Measurements from ENCODE around the gene GREB1L.

GREB1L gene

DNA sequence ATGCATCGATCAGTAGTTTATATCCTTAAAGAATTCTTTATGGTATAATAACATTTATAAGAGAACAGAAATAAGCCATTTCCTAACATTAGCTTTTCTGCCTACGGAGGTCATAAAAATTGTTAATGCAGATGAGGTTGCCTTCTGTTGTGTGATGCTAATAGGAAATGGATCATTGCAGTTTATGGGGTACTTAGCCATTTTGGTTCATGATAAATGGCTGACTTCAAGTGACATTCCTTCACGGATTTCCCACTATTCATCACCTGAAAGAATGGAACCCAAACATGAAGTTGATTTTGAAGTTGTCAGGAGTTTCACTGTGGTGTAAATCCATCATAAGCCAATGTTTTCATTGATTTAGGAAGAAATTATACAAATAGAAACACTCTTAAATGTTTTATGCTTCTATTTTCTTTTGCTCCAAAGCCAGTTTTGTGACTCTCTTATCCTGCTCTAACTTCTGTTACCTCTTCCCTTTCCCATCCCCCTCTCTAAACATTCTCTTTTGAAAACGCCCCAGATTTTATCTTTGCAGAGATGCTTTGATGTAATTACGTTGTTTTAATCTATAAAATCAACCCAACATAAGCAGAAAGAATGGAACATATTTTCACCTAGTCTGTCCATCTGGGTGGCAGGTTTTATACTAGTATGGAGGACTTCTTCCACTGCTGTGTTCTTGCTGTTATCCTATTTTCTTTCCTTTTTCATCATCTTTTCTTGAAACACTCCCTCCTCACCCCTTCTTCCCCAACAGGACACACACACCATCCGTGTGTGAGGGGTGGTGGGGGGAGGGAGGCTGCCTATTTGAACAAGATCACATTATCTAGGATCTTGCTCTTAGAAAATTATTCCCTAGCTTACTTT lies 58.2 kb downstream of the GREB1L start:
- no peak for TF ChIP-seq POLR2AphosphoS5 (IDR thresholded peaks at IDR 0.05; ENCODE audit: low read depth, low read length)

DNA sequence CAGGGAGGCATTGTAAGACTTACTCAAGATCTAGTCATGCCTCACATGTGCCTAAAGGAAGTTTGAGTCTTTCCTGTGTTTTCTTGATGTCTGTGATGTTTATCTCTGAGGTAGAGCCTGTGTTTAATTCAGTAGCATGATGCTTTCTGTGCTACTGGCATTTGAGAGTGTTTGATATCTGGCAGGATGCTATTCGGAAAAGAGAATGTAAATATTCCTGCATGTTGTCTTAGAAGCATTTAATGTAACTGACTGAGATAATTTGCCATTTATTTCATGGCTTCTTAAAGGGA lies 58.8 kb downstream of the GREB1L start:
- TF ChIP-seq, protein P1, sequence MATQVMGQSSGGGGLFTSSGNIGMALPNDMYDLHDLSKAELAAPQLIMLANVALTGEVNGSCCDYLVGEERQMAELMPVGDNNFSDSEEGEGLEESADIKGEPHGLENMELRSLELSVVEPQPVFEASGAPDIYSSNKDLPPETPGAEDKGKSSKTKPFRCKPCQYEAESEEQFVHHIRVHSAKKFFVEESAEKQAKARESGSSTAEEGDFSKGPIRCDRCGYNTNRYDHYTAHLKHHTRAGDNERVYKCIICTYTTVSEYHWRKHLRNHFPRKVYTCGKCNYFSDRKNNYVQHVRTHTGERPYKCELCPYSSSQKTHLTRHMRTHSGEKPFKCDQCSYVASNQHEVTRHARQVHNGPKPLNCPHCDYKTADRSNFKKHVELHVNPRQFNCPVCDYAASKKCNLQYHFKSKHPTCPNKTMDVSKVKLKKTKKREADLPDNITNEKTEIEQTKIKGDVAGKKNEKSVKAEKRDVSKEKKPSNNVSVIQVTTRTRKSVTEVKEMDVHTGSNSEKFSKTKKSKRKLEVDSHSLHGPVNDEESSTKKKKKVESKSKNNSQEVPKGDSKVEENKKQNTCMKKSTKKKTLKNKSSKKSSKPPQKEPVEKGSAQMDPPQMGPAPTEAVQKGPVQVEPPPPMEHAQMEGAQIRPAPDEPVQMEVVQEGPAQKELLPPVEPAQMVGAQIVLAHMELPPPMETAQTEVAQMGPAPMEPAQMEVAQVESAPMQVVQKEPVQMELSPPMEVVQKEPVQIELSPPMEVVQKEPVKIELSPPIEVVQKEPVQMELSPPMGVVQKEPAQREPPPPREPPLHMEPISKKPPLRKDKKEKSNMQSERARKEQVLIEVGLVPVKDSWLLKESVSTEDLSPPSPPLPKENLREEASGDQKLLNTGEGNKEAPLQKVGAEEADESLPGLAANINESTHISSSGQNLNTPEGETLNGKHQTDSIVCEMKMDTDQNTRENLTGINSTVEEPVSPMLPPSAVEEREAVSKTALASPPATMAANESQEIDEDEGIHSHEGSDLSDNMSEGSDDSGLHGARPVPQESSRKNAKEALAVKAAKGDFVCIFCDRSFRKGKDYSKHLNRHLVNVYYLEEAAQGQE (IDR thresholded peaks at IDR 0.05; ENCODE audit: insufficient read depth in 1 of 2, low read depth in 2 of 2, low read length in 2 of 2), result no peak
- no peak for TF ChIP-seq FOXP2 (optimal IDR thresholded peaks at IDR 0.05; ENCODE audit: borderline replicate concordance, extremely low read depth, extremely low read length, insufficient read depth)
- TF ChIP-seq POLR2AphosphoS5 (IDR thresholded peaks at IDR 0.05; ENCODE audit: low read depth, low read length), result no peak
- no peak for TF ChIP-seq TAF1 (IDR thresholded peaks at IDR 0.05; ENCODE audit: borderline replicate concordance, insufficient read depth, low read length)
- TF ChIP-seq SIN3A (IDR thresholded peaks at IDR 0.05; ENCODE audit: borderline replicate concordance, insufficient read depth, low read length), result no peak

DNA sequence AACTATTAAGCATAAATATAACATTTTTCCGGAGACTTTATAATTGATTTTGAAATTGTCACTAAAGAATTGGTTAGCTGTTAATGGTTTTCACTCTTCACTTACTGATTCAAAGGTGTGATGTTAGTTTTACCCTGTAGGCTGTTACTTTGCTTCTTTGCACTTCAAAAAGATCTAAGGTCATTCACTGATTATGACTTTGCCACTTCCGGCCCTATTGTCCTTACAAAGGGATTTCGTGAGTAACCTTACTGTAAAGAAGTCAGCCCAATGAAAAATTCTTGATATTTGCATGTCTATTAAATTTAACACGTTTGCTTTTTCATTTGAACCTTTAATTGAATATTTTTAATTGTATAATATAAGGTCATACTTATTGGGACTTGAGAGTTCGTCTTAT lies 61.4 kb downstream of the GREB1L start:
- TF ChIP-seq POLR2AphosphoS5 (IDR thresholded peaks at IDR 0.05; ENCODE audit: low read depth, low read length) (no peak), TAF1 (IDR thresholded peaks at IDR 0.05; ENCODE audit: borderline replicate concordance, insufficient read depth, low read length) (no peak), FOXP2 (optimal IDR thresholded peaks at IDR 0.05; ENCODE audit: borderline replicate concordance, extremely low read depth, extremely low read length, insufficient read depth) (no peak), SIN3A (IDR thresholded peaks at IDR 0.05; ENCODE audit: borderline replicate concordance, insufficient read depth, low read length) (no peak)
- TF ChIP-seq, protein P1 (IDR thresholded peaks at IDR 0.05; ENCODE audit: insufficient read depth in 1 of 2, low read depth in 2 of 2, low read length in 2 of 2), result no peak

DNA sequence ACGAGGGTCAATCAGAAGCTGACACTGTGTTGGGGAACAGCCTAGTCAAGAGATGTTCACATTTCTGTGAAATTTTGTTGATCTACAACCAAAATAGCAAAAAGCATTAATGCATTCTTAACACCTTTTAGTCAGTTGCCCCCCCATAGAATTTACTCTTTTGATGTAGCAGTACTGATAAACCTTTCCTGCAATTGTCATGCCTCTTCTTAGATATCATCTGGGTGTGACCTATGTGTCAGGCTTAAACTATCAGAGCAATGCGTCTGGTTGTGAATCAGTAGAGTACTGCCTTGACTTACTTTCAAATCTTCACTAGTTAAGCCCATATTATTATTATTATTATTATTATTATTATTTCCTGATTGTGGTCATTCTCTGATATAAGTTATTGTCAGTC lies 61.9 kb downstream of the GREB1L start:
- TF ChIP-seq SIN3A (IDR thresholded peaks at IDR 0.05; ENCODE audit: borderline replicate concordance, insufficient read depth, low read length) (no peak), POLR2AphosphoS5 (IDR thresholded peaks at IDR 0.05; ENCODE audit: low read depth, low read length) (no peak), TAF1 (IDR thresholded peaks at IDR 0.05; ENCODE audit: borderline replicate concordance, insufficient read depth, low read length) (no peak), FOXP2 (optimal IDR thresholded peaks at IDR 0.05; ENCODE audit: borderline replicate concordance, extremely low read depth, extremely low read length, insufficient read depth) (no peak)
- TF ChIP-seq, protein P1 (IDR thresholded peaks at IDR 0.05; ENCODE audit: insufficient read depth in 1 of 2, low read depth in 2 of 2, low read length in 2 of 2), result no peak

DNA sequence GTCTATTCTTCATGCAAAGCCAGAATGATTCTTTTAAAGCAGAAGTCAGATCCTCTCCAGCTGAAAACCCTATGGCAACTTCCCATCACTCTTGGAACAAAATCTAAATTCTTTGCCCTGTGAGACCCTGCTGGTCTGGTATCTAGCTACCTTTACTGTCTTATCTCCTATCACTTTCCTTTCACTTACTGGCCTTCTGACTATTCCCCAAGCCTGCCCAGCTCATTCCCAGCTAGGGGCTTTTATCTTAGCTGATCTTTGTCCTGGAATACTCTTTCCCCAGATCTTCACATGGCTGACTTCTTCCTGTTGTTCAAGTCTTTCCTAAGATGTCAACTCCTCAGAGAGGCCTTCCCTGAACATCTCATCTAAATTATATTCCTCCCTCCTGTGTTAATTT lies 63.6 kb downstream of the GREB1L start:
- TF ChIP-seq SIN3A (IDR thresholded peaks at IDR 0.05; ENCODE audit: borderline replicate concordance, insufficient read depth, low read length) (no peak), POLR2AphosphoS5 (IDR thresholded peaks at IDR 0.05; ENCODE audit: low read depth, low read length) (no peak), TAF1 (IDR thresholded peaks at IDR 0.05; ENCODE audit: borderline replicate concordance, insufficient read depth, low read length) (no peak), FOXP2 (optimal IDR thresholded peaks at IDR 0.05; ENCODE audit: borderline replicate concordance, extremely low read depth, extremely low read length, insufficient read depth) (no peak)
- TF ChIP-seq, protein P1 (IDR thresholded peaks at IDR 0.05; ENCODE audit: insufficient read depth in 1 of 2, low read depth in 2 of 2, low read length in 2 of 2), result no peak

All from PFSK-1 (cell line).